Thyroid gland (tissue), 4 donors: ENCODE results near the gene ATG2A. TPM values are rescaled to one million over a fixed set of nuclear protein-coding genes. Genes with fewer than 3 reads are reported as not detected.

Source experiments
- DNase-seq, 2 donors: peaks; one replicate each; pipeline ENCODE4 v3.0.0-alpha.2; 2019
- H3K27ac ChIP-seq, 3 donors: fragments of 200-600 bp; sonication (generic); 1 replicate in 2 of 3; 2 replicates in 1 of 3; pipeline ENCODE4 v1.5.1; 2016 to 2019; ENCODE audit warnings: mild to moderate bottlenecking in 1 of 3, moderate library complexity in 1 of 3
- H3K27me3 ChIP-seq: fragments of 200-600 bp; sonication (generic); one replicate; pipeline ENCODE4 v1.5.1; 2019
- H3K36me3 ChIP-seq, 2 donors: fragments of 200-600 bp; sonication (generic); one replicate each; pipeline ENCODE4 v1.5.1; 2016 to 2019
- H3K4me1 ChIP-seq, 2 donors: fragments of 200-600 bp; sonication (generic); one replicate each; pipeline ENCODE4 v1.5.1; 2017 to 2019
- H3K4me3 ChIP-seq, 3 donors: fragments of 200-600 bp; sonication (generic); replicated peaks in 1 of 3; 1 replicate in 2 of 3; 2 replicates in 1 of 3; pipeline ENCODE4 v1.5.1; 2016; ENCODE audit warnings: mild to moderate bottlenecking in 1 of 3
- H3K9me3 ChIP-seq: fragments of 200-600 bp; sonication (generic); one replicate; pipeline ENCODE4 v1.5.1; 2017
- CTCF ChIP-seq, 6 experiments: fragments of 200-600 bp in 3 of 6; fragments of 450-650 bp in 3 of 6; sonication (generic) in 3 of 6; IDR thresholded peaks; one replicate each; pipeline ENCODE4 v1.5.1; 2016 to 2019; ENCODE audit warnings: antibody characterized with exemption in 6 of 6, mild to moderate bottlenecking in 2 of 6, inconsistent platforms in 1 of 6, moderate library complexity in 1 of 6
- POLR2A ChIP-seq, 2 donors: fragments of 450-650 bp; IDR thresholded peaks; one replicate each; pipeline ENCODE4 v1.6.1; 2017; ENCODE audit warnings: antibody characterized with exemption in 2 of 2, mild to moderate bottlenecking in 2 of 2, moderate library complexity in 1 of 2
- WGBS, 2 donors: methylation state at CpG; one replicate each; pipeline ENCODE4 v1.1.5; 2017; 5-methylcytosine and 5-hydroxymethylcytosine counted together
- intact Hi-C: fragments of 100-400 bp; cut with DNase I; formaldehyde crosslinking; loops from one replicate; pipeline ENCODE4 v1.15.1; 2023
- total RNA-seq, 4 donors: library from RNA; depleted of rRNA; stranded (reverse); fragments of >200 nt; gene quantifications; one replicate each; pipeline ENCODE4 v1.2.3, GENCODE V29; 2016

Gene ATG2A
- total RNA-seq, 4 donors from 2014 or later: 19.5 to 43.1 (median 36.7) TPM

GRCh38 chr11:64900774-64901173 lies 16.2 kb downstream of the ATG2A start:
- intact Hi-C loops: no loop called here
- no peak for TF ChIP-seq POLR2A (IDR thresholded peaks at IDR 0.05)
- no peak for TF ChIP-seq CTCF (IDR thresholded peaks at IDR 0.05)
- Histone ChIP-seq H3K27ac (no peak overlapping the region), H3K4me1 (no peaks in the 10 kb centered on the region), H3K4me3 (no peak overlapping the region), H3K9me3 (no peaks in the 10 kb centered on the region), H3K27me3 (no peaks in the 10 kb centered on the region), H3K36me3 (peaks cover 44 to 56% of the 10 kb centered on the region in 2 donors)
- WGBS, 2 donors: 97 to 98% methylated on average over 17 of the region's 17 CpGs
- no peak for DNase-seq

- Histone ChIP-seq H3K27me3 (no peaks in the 10 kb centered on the region), H3K9me3 (no peaks in the 10 kb centered on the region), H3K36me3 (peaks cover 40 to 51% of the 10 kb centered on the region in 2 donors), H3K4me3 (no peak overlapping the region), H3K4me1 (no peaks in the 10 kb centered on the region), H3K27ac (no peak overlapping the region)
- no peak for DNase-seq
- TF ChIP-seq CTCF (IDR thresholded peaks at IDR 0.05): no peak
- no peak for TF ChIP-seq POLR2A (IDR thresholded peaks at IDR 0.05)
- intact Hi-C loops: no loop called here
- 89 to 93% methylated on average over 13 to 14 of the region's 14 CpGs for WGBS, 2 donors
These were observed 16.7 kb downstream of the ATG2A start for GRCh38 chr11:64900263-64900678.

- intact Hi-C loops: loop anchor here (10.0 kb wide), 1 partner anchor 114 kb away; no protein-coding TSS in a partner anchor
- H3K4me1 ChIP-seq: peaks cover 0 to 3% of the 10 kb centered on the region in 2 donors
- H3K27ac ChIP-seq: no peak overlapping the region
- 91 to 98% methylated on average over 8 to 13 of the region's 19 CpGs for WGBS, 2 donors
- TF ChIP-seq POLR2A (IDR thresholded peaks at IDR 0.05) (no peak), CTCF (IDR thresholded peaks at IDR 0.05) (no peak)
- H3K9me3 ChIP-seq: no peaks in the 10 kb centered on the region
- H3K27me3 ChIP-seq: no peaks in the 10 kb centered on the region
- no peak overlapping the region for H3K4me3 ChIP-seq
- DNase-seq: no peak
- H3K36me3 ChIP-seq: peaks cover 36 to 43% of the 10 kb centered on the region in 2 donors
These were observed 18.5 kb downstream of the ATG2A start for GRCh38 chr11:64898541-64898940.

GRCh38 chr11:64898076-64898445 lies 18.9 kb downstream of the ATG2A start:
- Histone ChIP-seq H3K4me1 (peaks cover 0 to 3% of the 10 kb centered on the region in 2 donors), H3K27me3 (no peaks in the 10 kb centered on the region), H3K36me3 (peaks cover 31 to 40% of the 10 kb centered on the region in 2 donors), H3K27ac (no peak overlapping the region), H3K4me3 (no peak overlapping the region), H3K9me3 (no peaks in the 10 kb centered on the region)
- intact Hi-C loops: loop anchor here (10.0 kb wide), 1 partner anchor 113 kb away; no protein-coding TSS in a partner anchor
- TF ChIP-seq CTCF (IDR thresholded peaks at IDR 0.05) (no peak), POLR2A (IDR thresholded peaks at IDR 0.05) (no peak)
- no peak for DNase-seq
- 95% methylated on average over 4 to 7 of the region's 9 CpGs for WGBS, 2 donors

GRCh38 chr11:64897381-64898075 lies 19.5 kb downstream of the ATG2A start:
- intact Hi-C loops: loop anchor here (10.0 kb wide), 1 partner anchor 113 kb away; no protein-coding TSS in a partner anchor
- no peaks in the 10 kb centered on the region for H3K27me3 ChIP-seq
- TF ChIP-seq CTCF (IDR thresholded peaks at IDR 0.05) (no peak), POLR2A (IDR thresholded peaks at IDR 0.05) (no peak)
- no peak overlapping the region for H3K4me3 ChIP-seq
- H3K36me3 ChIP-seq: peaks cover 26 to 34% of the 10 kb centered on the region in 2 donors
- no peak for DNase-seq
- WGBS, 2 donors: 94 to 96% methylated on average over 10 to 15 of the region's 19 CpGs
- no peaks in the 10 kb centered on the region for H3K9me3 ChIP-seq
- H3K4me1 ChIP-seq: peaks cover 0 to 3% of the 10 kb centered on the region in 2 donors
- H3K27ac ChIP-seq: no peak overlapping the region
